HCT116 (cell line): ENCODE measurements around the gene STT3B. TPM values are rescaled to one million over a fixed set of nuclear protein-coding genes. Genes with fewer than 3 reads are reported as not detected.

Source experiments
- ATAC-seq: fragments of 200-7000 bp; cut with Tn5 transposase; 2 replicates; pipeline ENCODE4 v1.9.1; 2020; ENCODE audit warnings: mild to moderate bottlenecking, moderate library complexity
- BruUV-seq: library from RNA; stranded (reverse); fragments of 400-500 nt; replicated peaks from 2 replicates; lab custom pipeline; 2021; lab: Mats Ljungman, UMichigan
- CTCF ChIA-PET: fragments of 300-600 bp; sonication (Branson Sonifier 250); formaldehyde crosslinking; loops from one replicate; lab custom pipeline; 2021; ENCODE audit warnings: antibody characterized with exemption; lab: Charles Lee
- POLR2A ChIA-PET: fragments of 300-600, 350-600 bp; sonication (Branson Sonifier 250); formaldehyde crosslinking; loops from one replicate; lab custom pipeline; 2021; ENCODE audit warnings: antibody characterized with exemption; lab: Charles Lee
- RAD21 ChIA-PET, 2 experiments: fragments of 300-600 bp; sonication (Branson Sonifier 250); formaldehyde crosslinking; loops; one replicate each; lab custom pipeline; 2023; ENCODE audit warnings: low total read pairs in 2 of 2; ENCODE audit not compliant: uncharacterized antibody in 2 of 2, unreplicated experiment in 2 of 2, low non-redundant PET in 1 of 2; lab: Charles Lee
- DNase-seq: peaks from one replicate; pipeline ENCODE4 v3.0.0-alpha.2; 2010; ENCODE audit warnings: low read depth, low spot score
- H2AFZ ChIP-seq: fragments of 200-600 bp; shearing (Covaris generic), sonication (generic); 2 replicates; pipeline ENCODE4 v1.6.1; 2017; ENCODE audit warnings: low read depth, mixed run types, mixed read lengths, antibody characterized with exemption, low read length; ENCODE audit not compliant: poor library complexity, severe bottlenecking
- H3K27ac ChIP-seq: 2 replicates; pipeline ENCODE4 v1.5.1; 2012; ENCODE audit warnings: low read depth, low read length
- H3K27me3 ChIP-seq: fragments of 200-600 bp; sonication (generic); 2 replicates; pipeline ENCODE4 v1.6.1; 2016; ENCODE audit warnings: mixed run types, low read length, mixed read lengths; ENCODE audit not compliant: insufficient read depth
- H3K36me3 ChIP-seq, 2 experiments: fragments of 200-500 bp in 1 of 2; fragments of 200-600 bp in 1 of 2; sonication (Bioruptor generic) in 1 of 2; sonication (generic) in 1 of 2; 2 replicates each; pipeline versions ENCODE4 v1.5.1 to v1.6.1; 2014 to 2016; ENCODE audit warnings: low read length in 2 of 2, inconsistent platforms in 1 of 2, mixed read lengths in 1 of 2, mixed run types in 1 of 2; ENCODE audit not compliant: insufficient read depth in 2 of 2, control insufficient read depth in 1 of 2
- H3K4me1 ChIP-seq, 2 experiments: fragments of 200-600 bp in 1 of 2; sonication (generic) in 1 of 2; 2 replicates each; pipeline versions ENCODE4 v1.5.1 to v1.6.1; 2012 to 2017; ENCODE audit warnings: low read length in 2 of 2, inconsistent platforms in 1 of 2, mild to moderate bottlenecking in 1 of 2, mixed read lengths in 1 of 2, mixed run types in 1 of 2, moderate library complexity in 1 of 2; ENCODE audit not compliant: insufficient read depth in 2 of 2, control insufficient read depth in 1 of 2
- H3K4me2 ChIP-seq: fragments of 200-600 bp; sonication (generic); 2 replicates; pipeline ENCODE4 v1.6.1; 2017; ENCODE audit warnings: mixed run types, low read length, mixed read lengths
- H3K4me3 ChIP-seq, 2 experiments: fragments of 200-600 bp in 1 of 2; sonication (generic) in 1 of 2; replicated peaks in 1 of 2; 2 replicates each; pipeline ENCODE4 v1.5.1; 2011 to 2016; ENCODE audit warnings: low read length in 2 of 2, control low read depth in 1 of 2, low read depth in 1 of 2, mild to moderate bottlenecking in 1 of 2, mixed read lengths in 1 of 2, mixed run types in 1 of 2
- H3K79me2 ChIP-seq: fragments of 200-600 bp; sonication (generic); 2 replicates; pipeline ENCODE4 v1.6.1; 2017; ENCODE audit warnings: mild to moderate bottlenecking, mixed run types, low read length, moderate library complexity, mixed read lengths; ENCODE audit not compliant: insufficient read depth
- H3K9ac ChIP-seq: fragments of 200-600 bp; sonication (generic); 2 replicates; pipeline ENCODE4 v1.6.1; 2016; ENCODE audit warnings: low read length, mixed read lengths
- H3K9me2 ChIP-seq: fragments of 200-600 bp; sonication (generic), shearing (Covaris generic); 2 replicates; pipeline ENCODE4 v1.6.1; 2017; ENCODE audit warnings: mixed run types, mild to moderate bottlenecking, moderate library complexity; ENCODE audit not compliant: insufficient read depth
- H3K9me3 ChIP-seq, 2 experiments: fragments of 200-500 bp in 1 of 2; fragments of 200-600 bp in 1 of 2; sonication (Bioruptor generic) in 1 of 2; sonication (generic) in 1 of 2; 2 replicates each; pipeline ENCODE4 v1.6.1; 2014 to 2017; ENCODE audit warnings: low read length in 2 of 2, mixed read lengths in 2 of 2, inconsistent platforms in 1 of 2, low read depth in 1 of 2, mild to moderate bottlenecking in 1 of 2, mixed run types in 1 of 2, moderate library complexity in 1 of 2; ENCODE audit not compliant: control insufficient read depth in 1 of 2, insufficient read depth in 1 of 2
- H4K20me1 ChIP-seq: fragments of 200-600 bp; sonication (generic), shearing (Covaris generic); 2 replicates; pipeline ENCODE4 v1.6.1; 2017; ENCODE audit warnings: mixed run types, mild to moderate bottlenecking, moderate library complexity; ENCODE audit not compliant: insufficient read depth
- ATF3 ChIP-seq: IDR thresholded peaks from 2 replicates; pipeline ENCODE4 v1.6.1; 2012
- CBX3 ChIP-seq: IDR thresholded peaks from 2 replicates; pipeline ENCODE4 v1.6.1; 2012; ENCODE audit warnings: low read depth
- CEBPB ChIP-seq: IDR thresholded peaks from 2 replicates; pipeline ENCODE4 v1.6.1; 2012; ENCODE audit warnings: low read depth
- CTCF ChIP-seq, 3 experiments: fragments of 200-600 bp in 1 of 3; sonication (generic) in 1 of 3; IDR thresholded peaks in 2 of 3; conservative IDR thresholded peaks in 1 of 3; 2 replicates each; pipeline ENCODE4 v1.5.1; 2012 to 2017; ENCODE audit warnings: low read depth in 2 of 3, low read length in 2 of 3, antibody characterized with exemption in 1 of 3, borderline replicate concordance in 1 of 3, control low read depth in 1 of 3, mild to moderate bottlenecking in 1 of 3, mixed read lengths in 1 of 3, mixed run types in 1 of 3, moderate library complexity in 1 of 3; ENCODE audit not compliant: insufficient read depth in 1 of 3
- EGR1 ChIP-seq: IDR thresholded peaks from 2 replicates; pipeline ENCODE4 v1.6.1; 2012; ENCODE audit warnings: low read depth
- ELF1 ChIP-seq: IDR thresholded peaks from 2 replicates; pipeline ENCODE4 v1.6.1; 2012; ENCODE audit warnings: low read depth, borderline replicate concordance
- EZH2 ChIP-seq: fragments of 200-600 bp; sonication (generic); IDR thresholded peaks from 2 replicates; pipeline ENCODE4 v1.6.1; 2017; ENCODE audit warnings: antibody characterized with exemption, mixed run types
- EZH2phosphoT487 ChIP-seq: fragments of 200-600 bp; IDR thresholded peaks from 2 replicates; pipeline ENCODE4 v1.6.1; 2018; ENCODE audit warnings: antibody characterized with exemption, borderline replicate concordance
- FOSL1 ChIP-seq: IDR thresholded peaks from 2 replicates; pipeline ENCODE4 v1.6.1; 2012; ENCODE audit warnings: low read depth
- JUND ChIP-seq: IDR thresholded peaks from 2 replicates; pipeline ENCODE4 v1.6.1; 2012
- POLR2A ChIP-seq: IDR thresholded peaks from 2 replicates; pipeline ENCODE4 v1.7.0; 2011; ENCODE audit warnings: borderline replicate concordance; ENCODE audit not compliant: insufficient read depth, insufficient read length; ENCODE audit errors: extremely low read depth
- POLR2AphosphoS5 ChIP-seq: IDR thresholded peaks from 2 replicates; pipeline ENCODE4 v1.6.1; 2011; ENCODE audit warnings: mild to moderate bottlenecking, low read depth, low read length, moderate library complexity
- RAD21 ChIP-seq: IDR thresholded peaks from 2 replicates; pipeline ENCODE4 v1.6.1; 2012; ENCODE audit warnings: low read depth, mild to moderate bottlenecking
- SIN3A ChIP-seq: IDR thresholded peaks from 2 replicates; pipeline ENCODE4 v1.6.1; 2012; ENCODE audit warnings: low read depth
- SP1 ChIP-seq: IDR thresholded peaks from 2 replicates; pipeline ENCODE4 v1.6.1; 2012; ENCODE audit warnings: low read depth
- SRF ChIP-seq: IDR thresholded peaks from 2 replicates; pipeline ENCODE4 v1.6.1; 2012; ENCODE audit warnings: low read depth
- TCF7L2 ChIP-seq: IDR thresholded peaks from 2 replicates; pipeline ENCODE4 v1.7.0; 2011; ENCODE audit warnings: borderline replicate concordance, inconsistent platforms; ENCODE audit not compliant: insufficient read depth, insufficient read length; ENCODE audit errors: extremely low read depth
- YY1 ChIP-seq: IDR thresholded peaks from 2 replicates; pipeline ENCODE4 v1.6.1; 2011; ENCODE audit warnings: low read length, low read depth, moderate library complexity, mild to moderate bottlenecking; ENCODE audit not compliant: insufficient replicate concordance; ENCODE audit errors: extremely low read depth
- ZBTB33 ChIP-seq: IDR thresholded peaks from 2 replicates; pipeline ENCODE4 v1.6.1; 2011; ENCODE audit warnings: mild to moderate bottlenecking, low read length, moderate library complexity; ENCODE audit not compliant: insufficient replicate concordance; ENCODE audit errors: extremely low read depth
- ZFX ChIP-seq: fragments of 450-650 bp; IDR thresholded peaks from 2 replicates; pipeline ENCODE4 v1.6.1; 2017
- intact Hi-C: fragments of 100-400 bp; cut with micrococcal nuclease; formaldehyde crosslinking; loops from 2 replicates; pipeline ENCODE4 v1.10.0; 2022
- total RNA-seq: library from RNA; stranded (reverse); gene quantifications from one replicate; pipeline ENCODE4 v1.2.1, GENCODE V29; 2021; ENCODE audit not compliant: unreplicated experiment

The STT3B gene
- total RNA-seq, 1 experiment from 2014 or later: 131 TPM

- ATAC-seq: no peak
- Histone ChIP-seq H3K36me3 (peaks cover 5 to 6% of the 10 kb centered on the region in 2 experiments; a peak in 2 of 4 replicates), H4K20me1 (peaks cover 16% of the 10 kb centered on the region; the same call in 1 of the 2 replicates), H3K4me2 (no peak overlapping the region), H2AFZ (no peak overlapping the region), H3K9ac (no peak overlapping the region), H3K4me3 (no peak overlapping the region), H3K27me3 (no peaks in the 10 kb centered on the region), H3K9me2 (no peaks in the 10 kb centered on the region), H3K4me1 (peaks cover 0 to 9% of the 10 kb centered on the region in 2 experiments; a peak in 1 of 4 replicates), H3K27ac (no peak overlapping the region), H3K79me2 (peaks cover 69% of the 10 kb centered on the region), H3K9me3 (no peaks in the 10 kb centered on the region)
- no TSS peak for BruUV-seq
- ChIA-PET CTCF (no interaction called here), POLR2A (no interaction called here), RAD21 (no interaction called here)
- no peak for DNase-seq
- no peak for TF ChIP-seq ZBTB33
- no peak for TF ChIP-seq POLR2AphosphoS5
- no peak for TF ChIP-seq JUND
- no peak for TF ChIP-seq EZH2
- no peak for TF ChIP-seq CBX3
- no peak for TF ChIP-seq RAD21
- no peak for TF ChIP-seq ATF3
- no peak for TF ChIP-seq CTCF (IDR thresholded peaks at IDR 0.05 in 2 of 3, conservative IDR thresholded peaks at IDR 0.05 in 1 of 3; ENCODE audit: borderline replicate concordance in 1 of 3, insufficient read depth in 1 of 3, low read depth in 2 of 3, low read length in 2 of 3)
- no peak for TF ChIP-seq ZFX
- TF ChIP-seq TCF7L2: no peak
- no peak for TF ChIP-seq SRF
- TF ChIP-seq YY1: no peak
- no peak for TF ChIP-seq CEBPB
- TF ChIP-seq POLR2A: no peak
- TF ChIP-seq FOSL1: no peak
- TF ChIP-seq SP1: no peak
- TF ChIP-seq EZH2phosphoT487: no peak
- TF ChIP-seq ELF1: no peak
- no peak for TF ChIP-seq SIN3A
- TF ChIP-seq EGR1: no peak
- intact Hi-C loops: no loop called here
Observed at GRCh38 chr3:31615071-31615875, 82.5 kb downstream of the STT3B start.
